Measurements from ENCODE around the gene COQ2. TPM values are rescaled to one million over a fixed set of nuclear protein-coding genes. Genes with fewer than 3 reads are reported as not detected.

Gene COQ2
- total RNA-seq, 1 donor from 2014 or later, result 8.7 TPM

DNA sequence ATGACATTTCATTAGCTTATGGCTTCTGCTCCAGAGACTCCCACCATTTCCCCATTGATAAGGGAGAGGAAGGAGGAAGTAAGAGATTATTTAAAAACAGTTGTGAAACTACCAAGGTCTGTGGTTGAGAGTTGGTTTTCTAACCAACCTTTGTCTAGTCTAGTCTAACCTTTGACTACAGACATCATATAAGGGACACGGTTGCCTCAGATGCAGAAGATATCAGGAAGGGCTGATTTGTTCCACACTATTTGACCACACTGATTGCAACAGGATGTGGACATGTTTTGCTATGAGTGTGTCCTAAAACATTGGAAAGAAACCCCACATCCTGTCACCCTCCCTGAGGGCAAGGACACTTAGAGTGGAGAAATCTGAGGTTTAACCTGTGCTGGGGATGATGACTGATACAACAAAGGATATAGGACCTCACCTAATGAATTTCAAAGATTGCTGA is 53.0 kb downstream of the COQ2 start:
- no peak for DNase-seq (ENCODE audit: low read depth)
- no peak overlapping the region for H3K27ac ChIP-seq (ENCODE audit: low read depth, low read length)
- peak; percentile 9 for FAIRE-seq
- H3K4me3 Mint-ChIP-seq (ENCODE audit: unreplicated experiment), result no peak overlapping the region
- H3K4me3 ChIP-seq (ENCODE audit: insufficient read depth, low read depth, low read length), result no peak overlapping the region
- no peaks in the 10 kb centered on the region for H3K27me3 ChIP-seq (ENCODE audit: insufficient read depth, low read length)
- no peaks in the 10 kb centered on the region for H3K36me3 Mint-ChIP-seq (ENCODE audit: low read depth, unreplicated experiment)
- no peaks in the 10 kb centered on the region for H3K9me3 Mint-ChIP-seq (ENCODE audit: unreplicated experiment)
- H3K4me2 ChIP-seq (ENCODE audit: low read length), result no peak overlapping the region
- no peak overlapping the region for H3K9ac ChIP-seq (ENCODE audit: low read length)
- TF ChIP-seq EZH2 (IDR thresholded peaks at IDR 0.05; ENCODE audit: insufficient read depth, low read length), result no peak
- TF ChIP-seq CTCF (IDR thresholded peaks at IDR 0.05; ENCODE audit: insufficient read depth, low read depth, low read length), result no peak
- no peaks in the 10 kb centered on the region for H3K4me1 ChIP-seq (ENCODE audit: insufficient read depth, low read length)
- H3K36me3 ChIP-seq (ENCODE audit: insufficient read depth, low read length), result no peaks in the 10 kb centered on the region
- H3K27me3 Mint-ChIP-seq (ENCODE audit: low read depth, unreplicated experiment), result no peaks in the 10 kb centered on the region
- H4K20me1 ChIP-seq (ENCODE audit: insufficient read depth, low read length), result no peaks in the 10 kb centered on the region
- H3K79me2 ChIP-seq (ENCODE audit: insufficient read depth, low read length), result no peaks in the 10 kb centered on the region
- no peaks in the 10 kb centered on the region for H3K9me3 ChIP-seq (ENCODE audit: insufficient read depth, low read depth, low read length)
- H3K27ac Mint-ChIP-seq (ENCODE audit: unreplicated experiment), result no peak overlapping the region
- no peak overlapping the region for H2AFZ ChIP-seq (ENCODE audit: low read depth, low read length)
- no peaks in the 10 kb centered on the region for H3K4me1 Mint-ChIP-seq (ENCODE audit: low read depth, unreplicated experiment)

GRCh38 chr4:83230928-83231327 is 53.7 kb downstream of the COQ2 start:
- Mint-ChIP-seq H3K27ac (ENCODE audit: unreplicated experiment) (no peak overlapping the region), H3K4me1 (ENCODE audit: low read depth, unreplicated experiment) (no peaks in the 10 kb centered on the region), H3K4me3 (ENCODE audit: unreplicated experiment) (no peak overlapping the region), H3K9me3 (ENCODE audit: unreplicated experiment) (no peaks in the 10 kb centered on the region), H3K27me3 (ENCODE audit: low read depth, unreplicated experiment) (no peaks in the 10 kb centered on the region), H3K36me3 (ENCODE audit: low read depth, unreplicated experiment) (no peaks in the 10 kb centered on the region)
- H3K27ac ChIP-seq (ENCODE audit: low read depth, low read length), result no peak overlapping the region
- H3K4me1 ChIP-seq (ENCODE audit: insufficient read depth, low read length), result no peaks in the 10 kb centered on the region
- no peaks in the 10 kb centered on the region for H3K9me3 ChIP-seq (ENCODE audit: insufficient read depth, low read depth, low read length)
- H3K36me3 ChIP-seq (ENCODE audit: insufficient read depth, low read length), result no peaks in the 10 kb centered on the region
- no peak for DNase-seq (ENCODE audit: low read depth)
- no peak overlapping the region for H3K9ac ChIP-seq (ENCODE audit: low read length)
- no peak for FAIRE-seq
- H3K4me3 ChIP-seq (ENCODE audit: insufficient read depth, low read depth, low read length), result no peak overlapping the region
- H3K79me2 ChIP-seq (ENCODE audit: insufficient read depth, low read length), result no peaks in the 10 kb centered on the region
- TF ChIP-seq CTCF (IDR thresholded peaks at IDR 0.05; ENCODE audit: insufficient read depth, low read depth, low read length) (no peak), EZH2 (IDR thresholded peaks at IDR 0.05; ENCODE audit: insufficient read depth, low read length) (no peak)
- no peaks in the 10 kb centered on the region for H4K20me1 ChIP-seq (ENCODE audit: insufficient read depth, low read length)
- no peak overlapping the region for H2AFZ ChIP-seq (ENCODE audit: low read depth, low read length)
- H3K4me2 ChIP-seq (ENCODE audit: low read length), result no peak overlapping the region
- no peaks in the 10 kb centered on the region for H3K27me3 ChIP-seq (ENCODE audit: insufficient read depth, low read length)

DNA sequence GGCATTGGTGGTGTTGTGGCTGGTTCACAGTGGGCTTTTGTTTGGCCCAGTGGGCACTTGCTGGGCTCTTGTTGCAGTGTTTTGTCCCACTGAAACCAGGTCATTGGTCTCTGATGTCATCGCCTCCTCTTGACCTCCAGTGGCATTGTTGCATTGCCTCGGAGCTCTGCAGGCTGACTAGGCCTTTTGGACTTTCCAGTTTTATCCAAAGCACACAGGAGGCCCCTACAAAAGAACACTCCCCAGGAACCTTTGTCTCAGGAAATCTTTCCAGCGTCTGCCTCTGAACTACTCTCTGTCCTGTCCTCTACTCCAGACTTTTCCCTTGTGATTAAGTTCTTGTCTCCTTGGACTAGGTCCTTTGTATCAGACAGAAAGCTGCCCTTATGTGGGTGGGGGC is 54.8 kb downstream of the COQ2 start:
- H3K4me2 ChIP-seq (ENCODE audit: low read length), result no peak overlapping the region
- no peak overlapping the region for H3K27ac ChIP-seq (ENCODE audit: low read depth, low read length)
- no peaks in the 10 kb centered on the region for H3K9me3 ChIP-seq (ENCODE audit: insufficient read depth, low read depth, low read length)
- H3K9ac ChIP-seq (ENCODE audit: low read length), result no peak overlapping the region
- H3K79me2 ChIP-seq (ENCODE audit: insufficient read depth, low read length), result no peaks in the 10 kb centered on the region
- no peaks in the 10 kb centered on the region for H3K27me3 Mint-ChIP-seq (ENCODE audit: low read depth, unreplicated experiment)
- no peaks in the 10 kb centered on the region for H3K4me1 ChIP-seq (ENCODE audit: insufficient read depth, low read length)
- no peak overlapping the region for H3K4me3 Mint-ChIP-seq (ENCODE audit: unreplicated experiment)
- no peaks in the 10 kb centered on the region for H3K36me3 Mint-ChIP-seq (ENCODE audit: low read depth, unreplicated experiment)
- no peak for TF ChIP-seq EZH2 (IDR thresholded peaks at IDR 0.05; ENCODE audit: insufficient read depth, low read length)
- TF ChIP-seq CTCF (IDR thresholded peaks at IDR 0.05; ENCODE audit: insufficient read depth, low read depth, low read length), result no peak
- no peak overlapping the region for H3K27ac Mint-ChIP-seq (ENCODE audit: unreplicated experiment)
- FAIRE-seq, result no peak
- H3K9me3 Mint-ChIP-seq (ENCODE audit: unreplicated experiment), result no peaks in the 10 kb centered on the region
- no peak overlapping the region for H2AFZ ChIP-seq (ENCODE audit: low read depth, low read length)
- no peak overlapping the region for H3K4me3 ChIP-seq (ENCODE audit: insufficient read depth, low read depth, low read length)
- H4K20me1 ChIP-seq (ENCODE audit: insufficient read depth, low read length), result no peaks in the 10 kb centered on the region
- H3K36me3 ChIP-seq (ENCODE audit: insufficient read depth, low read length), result no peaks in the 10 kb centered on the region
- no peaks in the 10 kb centered on the region for H3K27me3 ChIP-seq (ENCODE audit: insufficient read depth, low read length)
- H3K4me1 Mint-ChIP-seq (ENCODE audit: low read depth, unreplicated experiment), result no peaks in the 10 kb centered on the region
- no peak for DNase-seq (ENCODE audit: low read depth)
